Measurements from ENCODE around the gene SLC52A1. TPM values are rescaled to one million over a fixed set of nuclear protein-coding genes. Genes with fewer than 3 reads are reported as not detected.
A peak's percentile ranks its signal among the peaks of the same experiment; 100 is the strongest.
"Not testable (repeated sequence)": the region's sequence is repeated elsewhere in the genome, so short reads cannot be mapped to it uniquely, and the experiment has no call there.

Gene SLC52A1
- polyA plus RNA-seq, 1 donor, result 0.47 TPM

DNA sequence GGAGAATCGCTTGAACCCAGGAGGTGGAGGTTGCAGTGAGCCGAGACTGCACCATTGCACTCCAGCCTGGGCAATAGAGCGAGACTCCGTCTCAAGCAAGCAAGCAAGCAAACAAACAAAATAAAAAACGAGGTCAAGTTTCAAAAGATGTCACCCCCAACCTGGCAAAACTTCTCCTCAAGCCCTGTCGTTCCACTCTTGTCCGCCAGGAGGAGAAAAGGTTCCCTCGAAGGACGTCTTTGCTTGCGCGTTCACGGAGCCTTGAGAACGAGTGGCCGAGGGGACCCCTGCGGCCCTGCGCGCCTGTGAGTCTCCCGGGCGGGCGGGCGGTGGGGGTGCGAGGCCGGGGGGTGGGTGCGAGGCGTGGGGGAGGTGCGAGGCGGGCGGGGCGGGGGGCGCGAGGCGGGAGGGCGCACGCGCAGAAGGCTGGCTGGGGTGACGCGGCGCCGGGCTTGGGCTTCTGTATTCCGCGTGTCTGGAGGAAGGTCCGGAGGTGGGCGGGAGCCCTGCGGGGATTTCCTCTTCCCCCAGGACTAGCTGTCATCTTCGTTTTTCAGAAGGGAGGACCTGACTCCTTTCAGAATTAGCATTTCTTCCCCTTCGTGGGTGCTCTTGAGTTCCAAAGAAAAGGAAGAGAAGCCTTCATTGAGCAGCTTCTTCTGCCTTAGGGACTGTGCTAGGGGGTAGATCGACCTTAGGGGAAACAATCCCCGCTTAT is 3.7 kb downstream of the SLC52A1 start:
- peak; percentile 90 for DNase-seq

DNA sequence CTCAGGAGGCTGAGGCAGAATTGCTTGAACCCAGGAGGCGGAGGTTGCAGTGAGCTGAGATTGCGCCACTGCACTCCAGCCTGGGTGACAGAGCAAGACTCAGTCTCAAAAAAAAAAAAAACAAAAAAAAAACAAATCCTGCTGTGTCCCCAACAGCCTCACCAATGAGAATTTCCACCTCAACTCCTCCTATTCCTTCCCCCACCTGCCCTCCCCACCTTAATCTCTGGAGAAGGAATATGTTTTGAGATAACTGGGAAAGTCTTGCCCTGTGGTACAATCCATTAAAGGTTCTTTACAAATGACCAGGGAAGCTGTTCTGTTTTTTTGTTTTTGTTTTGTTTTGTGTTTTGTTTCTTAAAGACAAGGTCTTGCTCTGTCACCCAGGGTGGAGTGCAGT is 5.1 kb downstream of the SLC52A1 start:
- not testable (repeated sequence) for DNase-seq

GRCh38 chr17:5027916-5028315 is 7.3 kb downstream of the SLC52A1 start:
- no peak for DNase-seq

DNA sequence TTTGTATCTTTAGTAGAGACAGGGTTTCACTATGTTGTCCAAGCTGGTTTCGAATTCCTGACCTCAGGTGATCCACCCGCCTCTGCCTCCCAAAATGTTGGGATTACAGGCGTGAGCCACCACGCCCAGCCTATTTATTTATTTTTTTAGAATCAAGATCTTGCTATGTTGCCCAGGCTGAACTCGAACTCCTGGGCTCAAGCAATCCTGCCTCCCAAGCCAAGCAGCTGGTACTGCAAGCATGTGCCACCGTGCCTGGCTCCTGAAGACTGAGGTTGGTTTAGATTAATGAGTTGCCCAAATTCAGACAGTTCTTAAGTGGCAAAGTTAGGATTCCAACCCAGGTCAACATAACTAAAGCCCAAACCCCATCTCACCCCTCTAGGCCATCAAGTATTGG is 7.9 kb downstream of the SLC52A1 start:
- DNase-seq, result no peak

DNA sequence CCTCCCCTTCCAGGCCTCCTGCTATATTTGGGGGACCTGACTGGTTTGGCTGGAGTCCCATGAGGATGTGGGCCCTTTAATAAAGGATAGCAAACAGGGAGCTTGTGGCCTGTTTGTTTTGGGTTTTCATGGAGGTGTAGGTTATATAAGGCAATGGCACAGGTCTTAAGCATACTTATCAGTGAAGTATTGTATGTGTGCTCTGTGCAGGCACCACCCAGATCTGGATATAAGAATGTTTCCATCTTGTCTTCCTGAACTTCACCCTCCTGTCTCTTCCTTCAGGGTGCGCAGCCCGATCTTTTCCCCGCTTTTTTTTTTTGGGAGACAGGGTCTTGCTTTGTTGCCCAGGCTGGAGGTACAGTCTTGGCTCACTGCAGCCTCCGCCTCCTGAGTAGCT is 10.6 kb downstream of the SLC52A1 start:
- no peak for DNase-seq

- DNase-seq, result no peak
Measured at GRCh38 chr17:5023588-5024147, 11.6 kb downstream of the SLC52A1 start.

DNA sequence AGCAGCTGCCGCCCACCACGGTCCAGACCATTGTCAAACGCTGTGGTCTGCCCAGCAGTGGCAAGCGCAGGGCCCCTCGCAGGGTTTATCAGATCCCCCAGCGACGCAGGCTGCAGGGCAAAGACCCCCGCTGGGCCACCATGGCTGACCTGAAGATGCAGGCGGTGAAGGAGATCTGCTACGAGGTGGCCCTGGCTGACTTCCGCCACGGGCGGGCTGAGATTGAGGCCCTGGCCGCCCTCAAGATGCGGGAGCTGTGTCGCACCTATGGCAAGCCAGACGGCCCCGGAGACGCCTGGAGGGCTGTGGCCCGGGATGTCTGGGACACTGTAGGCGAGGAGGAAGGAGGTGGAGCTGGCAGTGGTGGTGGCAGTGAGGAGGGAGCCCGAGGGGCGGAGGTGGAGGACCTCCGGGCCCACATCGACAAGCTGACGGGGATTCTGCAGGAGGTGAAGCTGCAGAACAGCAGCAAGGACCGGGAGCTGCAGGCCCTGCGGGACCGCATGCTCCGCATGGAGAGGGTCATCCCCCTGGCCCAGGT is 13.0 kb downstream of the SLC52A1 start:
- DNase-seq, result no peak

DNA sequence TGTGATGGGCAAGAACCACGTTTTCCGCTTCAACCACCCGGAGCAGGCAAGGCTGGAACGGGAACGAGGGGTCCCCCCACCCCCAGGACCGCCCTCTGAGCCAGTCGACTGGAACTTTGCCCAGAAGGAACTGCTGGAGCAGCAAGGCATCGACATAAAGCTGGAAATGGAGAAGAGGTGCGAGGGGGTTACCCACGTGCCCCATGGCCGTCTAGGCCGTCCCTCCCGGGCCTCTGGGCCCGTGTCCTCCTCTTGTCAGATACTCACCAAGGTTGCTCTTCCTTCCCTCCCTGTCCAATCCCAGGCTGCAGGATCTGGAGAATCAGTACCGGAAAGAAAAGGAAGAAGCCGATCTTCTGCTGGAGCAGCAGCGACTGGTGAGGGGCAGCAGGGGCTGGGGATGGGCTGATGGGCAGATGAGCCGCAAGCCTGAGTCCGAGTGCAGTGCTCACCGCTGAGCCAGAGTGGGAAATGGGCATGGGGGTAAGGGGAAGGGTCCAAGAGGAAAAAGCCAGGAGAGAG is 14.7 kb downstream of the SLC52A1 start:
- DNase-seq, result no peak

- DNase-seq, result no peak
Measured at GRCh38 chr17:5019475-5019956, 15.7 kb downstream of the SLC52A1 start.

DNA sequence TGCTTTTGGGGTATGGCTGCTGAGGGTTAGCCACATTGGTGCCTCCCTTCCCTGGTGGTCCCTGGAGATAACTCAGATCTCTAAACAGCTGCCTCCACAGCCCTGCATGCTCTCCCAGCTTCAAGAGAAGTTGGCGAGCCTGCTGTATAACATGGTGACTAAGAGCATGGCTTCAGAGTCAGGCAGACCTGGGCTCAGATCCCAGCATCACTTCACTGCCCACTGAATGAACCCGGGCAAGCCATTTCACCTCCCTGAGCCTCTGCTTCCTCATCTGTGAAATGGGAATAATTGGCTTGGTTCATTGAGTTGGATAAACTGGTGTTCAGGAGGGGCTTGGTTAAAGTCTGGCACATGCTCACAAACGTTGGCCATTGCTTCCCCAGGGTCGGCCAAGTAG is 20.9 kb downstream of the SLC52A1 start:
- no peak for DNase-seq

DNA sequence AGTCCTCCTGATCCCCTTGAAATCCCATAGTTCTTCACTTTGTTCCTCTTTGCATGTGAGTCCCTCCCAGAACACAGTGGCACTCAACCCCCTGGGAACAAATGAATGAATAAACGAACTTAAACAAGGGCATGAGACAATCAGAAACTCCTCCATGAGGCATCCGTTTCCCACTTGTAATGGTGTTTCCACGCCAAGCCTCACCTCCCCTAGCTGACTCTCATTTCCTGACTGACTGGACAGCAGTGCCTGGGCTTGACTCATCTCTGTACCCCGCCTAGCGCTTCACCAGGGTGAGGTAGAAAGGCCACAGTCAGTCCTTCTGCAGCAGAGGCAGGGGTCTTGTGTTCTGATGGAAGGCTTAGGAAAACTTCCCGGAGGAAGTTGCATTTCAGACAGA is 23.3 kb downstream of the SLC52A1 start:
- DNase-seq, result no peak

DNA sequence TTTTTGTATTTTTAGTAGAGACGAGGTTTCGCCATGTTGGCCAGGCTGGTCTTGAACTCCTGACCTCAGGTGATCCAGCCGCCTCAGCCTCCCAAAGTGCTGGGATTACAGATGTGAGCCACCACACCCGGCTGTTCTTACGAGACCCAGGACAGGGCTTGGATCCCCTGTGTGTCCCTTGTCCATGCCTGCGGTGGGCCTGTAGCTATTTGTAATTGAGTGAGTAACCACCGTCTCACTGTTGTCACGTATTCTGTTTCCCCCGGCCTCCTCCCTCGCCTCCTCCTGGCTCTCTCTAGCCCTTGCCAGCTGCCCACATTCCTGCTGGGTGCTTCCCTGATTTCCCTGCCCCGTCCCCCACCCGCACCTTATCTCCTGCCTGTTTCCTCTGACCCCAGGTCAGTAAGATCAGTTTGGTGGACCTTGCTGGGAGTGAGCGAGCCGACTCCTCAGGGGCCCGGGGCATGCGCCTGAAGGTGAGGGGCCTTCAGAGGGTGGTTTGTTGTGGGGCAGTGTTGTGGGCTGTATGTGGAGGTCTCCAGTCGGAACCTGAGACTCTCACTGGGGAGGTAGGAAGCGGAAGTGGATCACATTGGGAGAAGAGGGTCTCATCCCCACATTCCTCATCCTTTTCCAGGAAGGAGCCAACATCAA is 31.9 kb downstream of the SLC52A1 start:
- DNase-seq, result no peak

GRCh38 chr17:5002121-5002788 is 33.0 kb downstream of the SLC52A1 start:
- DNase-seq, result no peak

DNA sequence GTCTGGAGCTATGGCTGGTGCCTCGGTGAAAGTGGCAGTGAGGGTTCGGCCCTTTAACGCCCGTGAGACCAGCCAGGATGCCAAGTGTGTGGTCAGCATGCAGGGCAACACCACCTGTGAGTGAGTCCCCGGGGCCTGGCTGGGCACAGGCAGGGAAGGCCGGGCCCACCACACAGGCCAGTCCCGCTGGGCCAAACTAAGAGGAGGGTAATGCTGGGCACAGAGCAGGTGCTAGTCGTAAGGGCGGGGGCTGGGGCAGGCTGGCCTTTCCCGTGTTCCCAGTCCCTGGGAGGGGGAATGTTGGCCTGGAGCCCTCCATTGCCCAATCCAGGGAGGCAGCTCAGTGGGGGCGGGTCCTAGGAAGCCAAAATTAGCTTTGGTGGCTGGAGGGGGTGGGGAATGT is 35.0 kb downstream of the SLC52A1 start:
- no peak for DNase-seq

DNA sequence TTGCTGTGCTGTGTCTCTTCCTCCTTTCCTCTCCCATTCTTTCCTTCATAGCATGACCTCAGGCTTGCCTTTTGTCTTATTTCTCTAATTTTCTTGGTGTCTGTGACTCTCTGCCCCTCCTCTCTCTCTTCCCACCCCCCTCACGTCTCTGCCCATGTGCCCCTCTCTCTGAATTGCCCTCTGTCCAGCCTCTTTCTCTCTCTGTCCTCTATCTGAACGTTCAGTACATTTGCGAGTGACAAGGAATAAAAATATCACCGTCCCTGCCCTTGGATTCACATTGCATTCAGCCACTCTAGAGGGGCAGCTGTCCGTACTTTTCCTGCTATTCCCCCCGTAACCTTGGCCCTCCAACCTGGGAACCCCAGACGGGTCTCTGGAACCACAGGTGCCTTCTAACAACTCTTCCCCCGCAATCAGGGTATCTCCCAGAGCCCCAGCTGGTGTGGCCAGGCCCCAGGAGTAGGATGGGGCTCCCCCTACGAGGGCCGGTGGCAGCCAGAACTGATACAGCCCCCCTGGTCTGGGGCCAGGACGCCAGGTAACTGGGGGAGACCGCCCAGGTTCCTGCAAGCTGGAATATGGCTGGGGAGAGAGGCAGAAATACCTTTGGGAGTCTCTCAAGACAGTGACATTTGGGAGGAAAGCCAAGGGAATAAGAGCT is 35.7 kb downstream of the SLC52A1 start:
- DNase-seq, result no peak

- no peak for DNase-seq
Measured at GRCh38 chr17:4998732-4999429, 36.3 kb downstream of the SLC52A1 start.

- no peak for DNase-seq
Measured at GRCh38 chr17:4998027-4998731, 37.0 kb downstream of the SLC52A1 start.

DNA sequence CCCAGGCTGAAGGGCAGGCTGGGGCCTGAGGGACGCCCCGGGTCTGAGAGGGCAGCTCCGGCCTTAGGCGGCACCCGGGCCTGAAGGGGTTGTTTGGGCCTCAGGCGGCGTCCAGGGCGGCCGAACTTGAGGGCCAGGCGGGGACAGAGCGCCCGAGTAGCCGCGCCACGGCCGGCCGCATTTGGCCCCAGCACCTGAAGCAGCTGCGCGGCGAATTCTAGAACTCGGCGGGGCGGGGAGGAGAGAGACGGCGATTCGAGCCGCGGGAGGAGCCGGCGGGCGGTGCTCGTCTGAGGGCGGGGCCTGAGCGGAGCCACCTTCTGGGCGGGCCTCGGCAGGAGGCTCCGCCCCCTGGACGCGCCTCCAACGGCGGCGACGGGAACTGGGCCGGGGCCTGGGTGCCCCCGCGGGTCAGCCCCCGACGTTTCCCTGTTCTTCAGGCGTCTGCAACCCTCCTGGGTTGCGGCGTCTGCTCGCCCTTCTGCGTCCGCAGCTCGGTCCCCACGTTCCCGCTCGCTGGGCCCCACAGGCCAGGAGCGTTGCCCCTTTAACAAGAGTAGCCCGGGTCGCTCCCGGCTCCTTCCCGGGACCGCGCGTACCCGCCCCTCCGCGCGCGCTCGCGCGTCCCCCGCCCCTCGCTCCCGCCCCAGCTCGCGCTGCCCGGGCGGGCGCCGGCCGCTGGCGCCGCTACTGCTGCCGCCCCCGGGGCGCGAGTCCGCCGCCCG is 37.8 kb downstream of the SLC52A1 start, which contains the start of the genes INCA1 and KIF1C:
Gene INCA1, minus strand, starts transcription at position 221 of the 725 bp plus-strand sequence. CDS start 3,085 bp downstream, outside the sequence.
Gene KIF1C, plus strand, starts transcription at position 649 of the 725 bp plus-strand sequence. CDS start 2,297 bp downstream, outside the sequence.
- peak; percentile 90 for DNase-seq

DNA sequence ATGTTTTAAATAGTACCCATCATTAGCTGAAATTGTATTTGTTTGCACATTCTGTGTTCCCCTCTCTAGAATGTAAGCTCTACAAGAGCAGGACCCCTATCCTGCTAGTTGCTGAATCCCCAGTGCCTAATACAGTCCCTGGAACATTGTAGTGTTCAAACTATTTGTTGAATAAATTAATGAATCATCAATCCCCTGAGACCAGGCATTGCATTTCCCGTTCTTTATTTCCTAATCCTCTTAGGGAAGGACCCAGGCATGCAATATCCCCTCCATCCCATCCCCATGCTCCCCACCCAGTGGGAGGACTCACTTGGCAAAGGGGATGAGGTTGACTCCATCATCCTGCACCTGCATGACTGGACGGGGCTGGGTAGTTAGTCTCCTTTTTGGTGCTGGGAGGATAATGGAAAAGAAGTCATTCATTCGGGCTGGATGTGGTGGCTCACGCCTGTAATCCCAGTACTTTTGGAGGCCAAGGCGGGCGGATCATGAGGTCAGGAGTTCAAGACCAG is 41.1 kb downstream of the SLC52A1 start:
- DNase-seq, result no peak
